PC-9 (cell line): ENCODE measurements around the gene MIER2.
"Not testable (repeated sequence)": the region's sequence is repeated elsewhere in the genome, so short reads cannot be mapped to it uniquely, and the experiment has no call there.

Source experiments
- EZH2 ChIP-seq: fragments of 200-600 bp; sonication (generic); IDR thresholded peaks from 2 replicates; pipeline ENCODE4 v1.8.0; 2017; ENCODE audit warnings: antibody characterized with exemption, low read depth
- TF ChIP-seq, protein P1 (sequence below): fragments of 200-600 bp; sonication (generic); conservative IDR thresholded peaks from 2 replicates; pipeline ENCODE4 v1.6.1; 2017; ENCODE audit warnings: mixed run types, antibody characterized with exemption, mild to moderate bottlenecking, moderate library complexity

GRCh38 chr19:382578-382977, 38.0 kb upstream of the MIER2 start:
- TF ChIP-seq, protein P1, sequence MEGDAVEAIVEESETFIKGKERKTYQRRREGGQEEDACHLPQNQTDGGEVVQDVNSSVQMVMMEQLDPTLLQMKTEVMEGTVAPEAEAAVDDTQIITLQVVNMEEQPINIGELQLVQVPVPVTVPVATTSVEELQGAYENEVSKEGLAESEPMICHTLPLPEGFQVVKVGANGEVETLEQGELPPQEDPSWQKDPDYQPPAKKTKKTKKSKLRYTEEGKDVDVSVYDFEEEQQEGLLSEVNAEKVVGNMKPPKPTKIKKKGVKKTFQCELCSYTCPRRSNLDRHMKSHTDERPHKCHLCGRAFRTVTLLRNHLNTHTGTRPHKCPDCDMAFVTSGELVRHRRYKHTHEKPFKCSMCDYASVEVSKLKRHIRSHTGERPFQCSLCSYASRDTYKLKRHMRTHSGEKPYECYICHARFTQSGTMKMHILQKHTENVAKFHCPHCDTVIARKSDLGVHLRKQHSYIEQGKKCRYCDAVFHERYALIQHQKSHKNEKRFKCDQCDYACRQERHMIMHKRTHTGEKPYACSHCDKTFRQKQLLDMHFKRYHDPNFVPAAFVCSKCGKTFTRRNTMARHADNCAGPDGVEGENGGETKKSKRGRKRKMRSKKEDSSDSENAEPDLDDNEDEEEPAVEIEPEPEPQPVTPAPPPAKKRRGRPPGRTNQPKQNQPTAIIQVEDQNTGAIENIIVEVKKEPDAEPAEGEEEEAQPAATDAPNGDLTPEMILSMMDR = not testable (repeated sequence)
- not testable (repeated sequence) for TF ChIP-seq EZH2
